Mesangial cell (primary cell): ENCODE data around the gene OR6A2. TPM values are rescaled to one million over a fixed set of nuclear protein-coding genes. Genes with fewer than 3 reads are reported as not detected.

ENCODE experiments used
- total RNA-seq: library from RNA; depleted of rRNA; stranded (reverse); fragments of >200 nt; gene quantifications from 2 replicates; pipeline ENCODE4 v1.2.3, GENCODE V29; 2015

Gene OR6A2
- total RNA-seq, result not detected in 2 replicates

DNA sequence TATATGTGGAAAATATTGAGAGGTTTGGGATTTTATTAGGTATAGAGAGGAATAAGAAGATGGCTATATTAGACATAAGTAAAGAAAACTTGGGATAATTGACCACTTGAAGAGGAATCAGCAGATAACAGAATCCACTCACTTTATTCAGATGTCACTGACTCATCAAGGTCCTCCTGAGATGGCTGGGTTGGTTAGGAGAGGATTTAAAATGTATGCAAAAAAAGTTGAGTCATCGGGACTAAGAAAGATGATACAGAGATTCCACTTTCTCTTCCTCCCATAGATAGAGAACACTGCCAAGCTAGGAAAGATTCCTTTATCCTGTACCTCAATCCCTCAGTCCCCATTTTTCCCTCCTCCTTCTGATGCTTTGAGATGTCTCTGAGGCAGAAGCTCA lies at the start of gene OR6A2:
Gene OR6A2, minus strand, starts transcription at position 288 of the 400 bp plus-strand sequence. CDS start 3,981 bp downstream, outside the sequence.

GRCh38 chr11:6845383-6845782 lies 45.9 kb upstream of the OR6A2 start, which contains the start of gene OR10A5:
Gene OR10A5, plus strand, starts transcription at chr11:6845683. Its CDS starts 0 bp downstream, at chr11:6845683.

GRCh38 chr11:6782720-6783119 lies 16.8 kb downstream of the OR6A2 start, which contains the start of gene OR2AG1:
Gene OR2AG1, plus strand, starts transcription at chr11:6783020. Its CDS starts 2,018 bp downstream, at chr11:6785038.

DNA sequence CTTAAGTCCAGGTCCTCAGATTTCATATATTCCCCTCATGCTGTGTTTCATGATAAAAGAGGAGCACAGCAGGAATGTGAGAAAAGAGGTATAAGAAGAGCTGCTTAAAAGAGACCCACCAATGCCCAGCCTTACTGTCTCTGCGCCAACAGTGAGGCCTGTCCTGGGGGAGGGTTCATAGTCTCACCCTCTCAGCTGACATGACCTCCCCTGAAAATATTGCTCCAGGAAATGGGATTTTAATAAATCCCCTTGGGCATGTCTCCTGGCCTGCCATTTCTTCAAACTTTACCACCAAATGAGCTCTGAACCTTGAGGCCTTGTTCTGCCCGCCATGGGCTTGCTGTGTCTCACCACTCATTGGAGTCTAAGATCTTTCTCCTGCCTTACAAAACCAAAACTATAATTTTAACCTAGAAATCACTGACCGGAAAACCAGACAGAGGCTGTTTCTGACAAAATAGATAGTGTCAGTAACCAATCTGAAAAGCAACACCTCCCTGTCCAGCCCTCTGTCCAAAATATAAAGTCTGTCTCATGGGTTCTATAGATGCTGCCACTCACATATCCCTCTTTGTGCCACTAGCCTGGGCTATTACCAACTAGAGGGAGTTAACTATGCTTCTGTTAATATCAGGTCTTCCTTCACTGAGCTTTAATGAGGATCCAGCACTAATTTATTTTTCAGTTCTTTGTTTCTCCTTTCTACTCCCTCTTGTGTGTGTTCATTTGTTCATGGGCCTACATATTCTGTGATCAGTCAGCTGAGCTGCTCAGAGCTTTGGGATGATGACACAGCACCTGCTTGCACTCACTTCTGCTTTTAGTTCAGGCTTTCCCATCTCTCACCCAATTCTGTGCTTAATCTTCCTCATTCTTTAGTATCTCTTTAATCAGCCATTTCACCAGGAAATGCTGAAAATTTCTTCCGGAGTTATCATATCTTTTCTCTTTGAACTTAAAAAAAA lies 27.3 kb downstream of the OR6A2 start, which contains the start of gene OR2AG2:
Gene OR2AG2, minus strand, starts transcription at position 51 of the 968 bp plus-strand sequence. CDS start 3,019 bp downstream, outside the sequence.

Other genes starting within 250 kb of the OR6A2 start
- gene RRP8, start 196.1 kb downstream of the OR6A2 start, total RNA-seq, result 6.7 and 13.0 TPM in 2 replicates
- gene ILK, start 195.9 kb downstream of the OR6A2 start, total RNA-seq, result 183 and 288 TPM in 2 replicates
- gene TAF10, start 187.5 kb downstream of the OR6A2 start, total RNA-seq, result 82.3 and 97.0 TPM in 2 replicates
- 49.5 and 166 TPM in 2 replicates for gene TPP1, start 180.3 kb downstream of the OR6A2 start, total RNA-seq
- 3.1 and 17.2 TPM in 2 replicates for gene DCHS1, start 143.9 kb downstream of the OR6A2 start, total RNA-seq
- 33.7 and 54.8 TPM in 2 replicates for gene MRPL17, start 116.3 kb downstream of the OR6A2 start, total RNA-seq
- under 0.01 and 0.13 TPM in 2 replicates for gene OR2AG2, start 27.7 kb downstream of the OR6A2 start, total RNA-seq
- gene OR2AG1, start 16.7 kb downstream of the OR6A2 start, total RNA-seq, result not detected in 2 replicates
- gene OR10A5, start 46.0 kb upstream of the OR6A2 start, total RNA-seq, result not detected in 2 replicates
- not detected in 2 replicates for gene OR10A2, start 63.4 kb upstream of the OR6A2 start, total RNA-seq
- not detected in 2 replicates for gene OR10A4, start 76.9 kb upstream of the OR6A2 start, total RNA-seq
- gene OR2D2, start 92.8 kb upstream of the OR6A2 start, total RNA-seq, result not detected in 2 replicates
- not detected in 2 replicates for gene OR2D3, start 121.3 kb upstream of the OR6A2 start, total RNA-seq
- 2.0 and 2.3 TPM in 2 replicates for gene ZNF215, start 126.7 kb upstream of the OR6A2 start, total RNA-seq
- 0.65 and 1.5 TPM in 2 replicates for gene ZNF214, start 220.7 kb upstream of the OR6A2 start, total RNA-seq
- gene NLRP14, start 220.8 kb upstream of the OR6A2 start, total RNA-seq, result not detected in 2 replicates